Activated T-cell treated with anti-CD3 and anti-CD28 coated beads, Interleukin-2, amount 50 U/mL, for 72 hours (primary cell): Measurements from ENCODE around the gene MAGEF1. TPM values are rescaled to one million over a fixed set of nuclear protein-coding genes. Genes with fewer than 3 reads are reported as not detected.
A peak's percentile ranks its signal among the peaks of the same experiment; 100 is the strongest.

Experiments used
- ATAC-seq, 2 donors: fragments of 150-1000 bp; cut with Tn5 transposase; replicated peaks in 1 of 2; 2 replicates each; pipeline ENCODE4 v1.10.0; 2021; ENCODE audit warnings: moderate library complexity in 2 of 2, mild to moderate bottlenecking in 1 of 2
- DNase-seq, 2 donors: peaks; one replicate each; pipeline ENCODE4 v3.0.0; 2021 to 2022; ENCODE audit warnings: mixed read lengths in 1 of 2
- H3K27ac Mint-ChIP-seq: one replicate; pipeline ENCODE4 v1.8.0; 2022; ENCODE audit warnings: mild to moderate bottlenecking, moderate library complexity, mixed read lengths
- H3K27me3 Mint-ChIP-seq: one replicate; pipeline ENCODE4 v1.8.0; 2022; ENCODE audit warnings: low read depth, mixed read lengths
- H3K36me3 Mint-ChIP-seq, 2 donors: one replicate each; pipeline ENCODE4 v1.8.0; 2022; ENCODE audit warnings: mixed read lengths in 2 of 2, mild to moderate bottlenecking in 1 of 2; ENCODE audit not compliant: insufficient read depth in 2 of 2
- H3K4me1 Mint-ChIP-seq: one replicate; pipeline ENCODE4 v1.8.0; 2022; ENCODE audit warnings: low read depth, mixed read lengths
- H3K4me3 Mint-ChIP-seq, 2 donors: one replicate each; pipeline ENCODE4 v1.8.0; 2022; ENCODE audit warnings: mild to moderate bottlenecking in 2 of 2, mixed read lengths in 2 of 2, moderate library complexity in 2 of 2
- H3K9me3 Mint-ChIP-seq, 2 donors: one replicate each; pipeline ENCODE4 v1.8.0; 2022; ENCODE audit warnings: mixed read lengths in 2 of 2
- total RNA-seq, 2 donors: library from RNA; stranded (reverse); gene quantifications; one replicate each; pipeline ENCODE4 v1.2.3, GENCODE V29; 2022

Gene MAGEF1
- total RNA-seq, 2 donors from 2014 or later = 27.9 to 28.1 TPM

- no peak for DNase-seq
- Mint-ChIP-seq H3K36me3 (no peaks in the 10 kb centered on the region), H3K4me3 (no peak overlapping the region), H3K4me1 (peaks cover 15% of the 10 kb centered on the region), H3K9me3 (no peaks in the 10 kb centered on the region), H3K27ac (no peak overlapping the region), H3K27me3 (peaks cover 7% of the 10 kb centered on the region)
- ATAC-seq = no peak
These were observed 37.4 kb upstream of the MAGEF1 start for GRCh38 chr3:184749168-184749744.

- Mint-ChIP-seq H3K9me3 (no peaks in the 10 kb centered on the region), H3K36me3 (no peaks in the 10 kb centered on the region), H3K27me3 (peaks cover 7% of the 10 kb centered on the region), H3K4me3 (peak overlapping the region; percentile 48 to 68), H3K27ac (peak overlapping the region; percentile 27), H3K4me1 (peaks cover 15% of the 10 kb centered on the region)
- ATAC-seq (peak; percentile 81 to 90), DNase-seq (peak; percentile 22 to 28)
These were observed 36.6 kb upstream of the MAGEF1 start for GRCh38 chr3:184748219-184749135.

- no peaks in the 10 kb centered on the region for H3K9me3 Mint-ChIP-seq
- no peak for ATAC-seq
- no peak overlapping the region for H3K27ac Mint-ChIP-seq
- H3K4me3 Mint-ChIP-seq = no peak overlapping the region
- H3K36me3 Mint-ChIP-seq = no peaks in the 10 kb centered on the region
- peaks cover 7% of the 10 kb centered on the region for H3K27me3 Mint-ChIP-seq
- DNase-seq = no peak
- H3K4me1 Mint-ChIP-seq = peaks cover 18% of the 10 kb centered on the region
These were observed 34.6 kb upstream of the MAGEF1 start for GRCh38 chr3:184746131-184747120.

GRCh38 chr3:184745526-184745925 is 33.7 kb upstream of the MAGEF1 start:
- H3K36me3 Mint-ChIP-seq = no peaks in the 10 kb centered on the region
- H3K4me3 Mint-ChIP-seq = no peak overlapping the region
- DNase-seq = no peak
- ATAC-seq = no peak
- peaks cover 7% of the 10 kb centered on the region for H3K27me3 Mint-ChIP-seq
- no peaks in the 10 kb centered on the region for H3K9me3 Mint-ChIP-seq
- no peak overlapping the region for H3K27ac Mint-ChIP-seq
- peaks cover 27% of the 10 kb centered on the region for H3K4me1 Mint-ChIP-seq

- ATAC-seq (no peak), DNase-seq (no peak)
- Mint-ChIP-seq H3K27me3 (peaks cover 7% of the 10 kb centered on the region), H3K27ac (no peak overlapping the region), H3K4me1 (peaks cover 24% of the 10 kb centered on the region), H3K36me3 (no peaks in the 10 kb centered on the region), H3K4me3 (no peak overlapping the region), H3K9me3 (no peaks in the 10 kb centered on the region)
These were observed 31.4 kb upstream of the MAGEF1 start for GRCh38 chr3:184743248-184743647.

GRCh38 chr3:184742676-184743135 is 30.8 kb upstream of the MAGEF1 start:
- Mint-ChIP-seq H3K27ac (no peak overlapping the region), H3K4me3 (no peak overlapping the region), H3K36me3 (no peaks in the 10 kb centered on the region), H3K9me3 (no peaks in the 10 kb centered on the region), H3K4me1 (peaks cover 18% of the 10 kb centered on the region), H3K27me3 (peaks cover 7% of the 10 kb centered on the region)
- DNase-seq (no peak), ATAC-seq (no peak)

- DNase-seq (no peak), ATAC-seq (no peak)
- Mint-ChIP-seq H3K27me3 (peaks cover 7% of the 10 kb centered on the region), H3K36me3 (no peaks in the 10 kb centered on the region), H3K27ac (no peak overlapping the region), H3K4me3 (no peak overlapping the region), H3K9me3 (no peaks in the 10 kb centered on the region), H3K4me1 (peaks cover 16% of the 10 kb centered on the region)
These were observed 30.2 kb upstream of the MAGEF1 start for GRCh38 chr3:184741798-184742675.

GRCh38 chr3:184741259-184741556 is 29.3 kb upstream of the MAGEF1 start:
- Mint-ChIP-seq H3K4me1 (peaks cover 16% of the 10 kb centered on the region), H3K27me3 (peaks cover 7% of the 10 kb centered on the region), H3K27ac (no peak overlapping the region)

GRCh38 chr3:184740509-184741258 is 28.8 kb upstream of the MAGEF1 start:
- H3K27ac Mint-ChIP-seq = no peak overlapping the region
- H3K4me3 Mint-ChIP-seq = peak overlapping the region in 1 of 2 donors; percentile 17
- ATAC-seq (peak; percentile 90 to 94), DNase-seq (peak; percentile 34 to 57)
- H3K9me3 Mint-ChIP-seq = no peaks in the 10 kb centered on the region
- H3K36me3 Mint-ChIP-seq = no peaks in the 10 kb centered on the region
- H3K4me1 Mint-ChIP-seq = peaks cover 16% of the 10 kb centered on the region
- peaks cover 7% of the 10 kb centered on the region for H3K27me3 Mint-ChIP-seq

More at GRCh38 chr3:184741259-184741556, 29.3 kb upstream of the MAGEF1 start:
- ATAC-seq = no peak
- Mint-ChIP-seq H3K36me3 (no peaks in the 10 kb centered on the region), H3K9me3 (no peaks in the 10 kb centered on the region), H3K4me3 (no peak overlapping the region)
- no peak for DNase-seq

- DNase-seq (no peak), ATAC-seq (peak; percentile 54 to 61)
- Mint-ChIP-seq H3K27me3 (peaks cover 7% of the 10 kb centered on the region), H3K4me3 (no peak overlapping the region), H3K36me3 (no peaks in the 10 kb centered on the region), H3K4me1 (peaks cover 16% of the 10 kb centered on the region), H3K9me3 (no peaks in the 10 kb centered on the region), H3K27ac (no peak overlapping the region)
These were observed 28.0 kb upstream of the MAGEF1 start for GRCh38 chr3:184739594-184740505.

- H3K4me3 Mint-ChIP-seq = no peak overlapping the region
- peaks cover 7% of the 10 kb centered on the region for H3K27me3 Mint-ChIP-seq
- no peak overlapping the region for H3K27ac Mint-ChIP-seq
- ATAC-seq (no peak), DNase-seq (no peak)
- no peaks in the 10 kb centered on the region for H3K9me3 Mint-ChIP-seq
- H3K4me1 Mint-ChIP-seq = peaks cover 16% of the 10 kb centered on the region
- no peaks in the 10 kb centered on the region for H3K36me3 Mint-ChIP-seq
These were observed 27.1 kb upstream of the MAGEF1 start for GRCh38 chr3:184738982-184739381.
